SK-N-SH (cell line): ENCODE results near the gene PRKACB. TPM values are rescaled to one million over a fixed set of nuclear protein-coding genes. Genes with fewer than 3 reads are reported as not detected.

Source experiments
- CTCF ChIA-PET: fragments of 300-600, 350-600 bp; formaldehyde crosslinking; extraction: SDS; loops from one replicate; lab custom pipeline; 2021; lab: Yijun Ruan, JAX
- POLR2A ChIA-PET: fragments of 350-600 bp; sonication (Branson Sonifier 250); formaldehyde crosslinking; extraction: SDS; loops from one replicate; lab custom pipeline; 2020; ENCODE audit warnings: antibody characterized with exemption, inconsistent platforms; lab: Yijun Ruan, JAX
- DNase-seq: peaks from one replicate; pipeline ENCODE4 v3.0.0; 2012
- H2AFZ ChIP-seq: fragments of 200-600 bp; sonication (generic); 2 replicates; pipeline ENCODE4 v1.8.1; 2016; ENCODE audit warnings: antibody characterized with exemption, mild to moderate bottlenecking, low read depth
- H3F3A ChIP-seq: fragments of 200-600 bp; sonication (generic); replicated peaks from 2 replicates; pipeline ENCODE3; 2016; ENCODE audit warnings: antibody characterized with exemption, mild to moderate bottlenecking; ENCODE audit not compliant: insufficient read depth
- H3K27ac ChIP-seq, 2 experiments: fragments of 200-500 bp in 1 of 2; fragments of 200-600 bp in 1 of 2; sonication (Bioruptor generic) in 1 of 2; sonication (generic), shearing (Covaris generic) in 1 of 2; 2 replicates each; pipeline versions ENCODE4 v1.5.1 to v1.6.1; 2014 to 2016; ENCODE audit warnings: low read depth in 2 of 2, inconsistent platforms in 1 of 2, low read length in 1 of 2, mild to moderate bottlenecking in 1 of 2, mixed read lengths in 1 of 2
- H3K27me3 ChIP-seq: fragments of 200-600 bp; sonication (generic), shearing (Covaris generic); 2 replicates; pipeline ENCODE4 v1.6.1; 2016; ENCODE audit warnings: mixed run types; ENCODE audit not compliant: insufficient read depth
- H3K36me3 ChIP-seq, 2 experiments: fragments of 200-500 bp in 1 of 2; fragments of 200-600 bp in 1 of 2; sonication (Bioruptor generic) in 1 of 2; sonication (generic) in 1 of 2; replicated peaks in 1 of 2; 2 replicates each; pipeline versions ENCODE3 to v1.5.1; 2014 to 2016; ENCODE audit warnings: low read length in 1 of 2, mild to moderate bottlenecking in 1 of 2; ENCODE audit not compliant: insufficient read depth in 2 of 2, control insufficient read depth in 1 of 2
- H3K4me1 ChIP-seq, 2 experiments: fragments of 200-500 bp in 1 of 2; fragments of 200-600 bp in 1 of 2; sonication (Bioruptor generic) in 1 of 2; sonication (generic), shearing (Covaris generic) in 1 of 2; 2 replicates each; pipeline versions ENCODE4 v1.5.1 to v1.6.1; 2014 to 2016; ENCODE audit warnings: low read depth in 1 of 2, low read length in 1 of 2, mixed run types in 1 of 2; ENCODE audit not compliant: insufficient read depth in 2 of 2, control insufficient read depth in 1 of 2
- H3K4me2 ChIP-seq: fragments of 200-600 bp; sonication (generic), shearing (Covaris generic); 2 replicates; pipeline ENCODE4 v1.6.1; 2017; ENCODE audit warnings: mixed run types
- H3K4me3 ChIP-seq, 2 experiments: fragments of 200-500 bp in 1 of 2; fragments of 200-600 bp in 1 of 2; sonication (Bioruptor generic) in 1 of 2; sonication (generic), shearing (Covaris generic) in 1 of 2; 2 replicates each; pipeline versions ENCODE4 v1.5.1 to v1.8.1; 2014 to 2016; ENCODE audit warnings: low read depth in 2 of 2, inconsistent platforms in 1 of 2, low read length in 1 of 2, mild to moderate bottlenecking in 1 of 2, mixed read lengths in 1 of 2, moderate library complexity in 1 of 2
- H3K79me2 ChIP-seq: fragments of 200-600 bp; sonication (generic); 2 replicates; pipeline ENCODE4 v1.8.1; 2017; ENCODE audit warnings: mild to moderate bottlenecking; ENCODE audit not compliant: insufficient read depth
- H3K9ac ChIP-seq: fragments of 200-600 bp; sonication (generic); 2 replicates; pipeline ENCODE4 v1.6.1; 2017; ENCODE audit warnings: mixed run types
- H3K9me2 ChIP-seq: fragments of 200-600 bp; sonication (generic); 2 replicates; pipeline ENCODE4 v1.6.1; 2017; ENCODE audit warnings: mixed run types
- H3K9me3 ChIP-seq: fragments of 200-600 bp; sonication (generic); 2 replicates; pipeline ENCODE4 v1.6.1; 2017; ENCODE audit warnings: mixed run types, mild to moderate bottlenecking, moderate library complexity
- H4K20me1 ChIP-seq: fragments of 200-600 bp; sonication (generic); 2 replicates; pipeline ENCODE4 v1.6.1; 2017; ENCODE audit warnings: mild to moderate bottlenecking, mixed run types; ENCODE audit not compliant: insufficient read depth
- CHD2 ChIP-seq: fragments of 150-350 bp; IDR thresholded peaks from 2 replicates; pipeline ENCODE4 v1.6.1; 2018; ENCODE audit warnings: low read length; ENCODE audit not compliant: partially characterized antibody
- FOSL2 ChIP-seq: IDR thresholded peaks from 2 replicates; pipeline ENCODE4 v1.4.0; 2012; ENCODE audit warnings: low read depth, mild to moderate bottlenecking, moderate library complexity, borderline replicate concordance
- FOXJ3 ChIP-seq: sonication (generic); formaldehyde crosslinking; IDR thresholded peaks from 2 replicates; pipeline ENCODE4 v1.5.1; 2020; ENCODE audit warnings: mild to moderate bottlenecking, missing genetic modification reagents
- GABPA ChIP-seq: IDR thresholded peaks from 2 replicates; pipeline ENCODE4 v1.4.0; 2012; ENCODE audit warnings: low read depth, mild to moderate bottlenecking
- JUND ChIP-seq: IDR thresholded peaks from 2 replicates; pipeline ENCODE4 v1.4.0; 2012
- MEF2A ChIP-seq: IDR thresholded peaks from 2 replicates; pipeline ENCODE4 v1.4.0; 2012; ENCODE audit warnings: low read depth, borderline replicate concordance
- POLR2AphosphoS5 ChIP-seq: IDR thresholded peaks from 2 replicates; pipeline ENCODE4 v1.6.1; 2012; ENCODE audit warnings: low read depth, low read length
- RAD21 ChIP-seq: IDR thresholded peaks from 2 replicates; pipeline ENCODE4 v1.6.1; 2012; ENCODE audit warnings: mild to moderate bottlenecking, low read length
- RCOR1 ChIP-seq: fragments of 150-350 bp; IDR thresholded peaks from 2 replicates; pipeline ENCODE4 v1.6.1; 2017; ENCODE audit warnings: antibody characterized with exemption, low read length
- SIN3A ChIP-seq: IDR thresholded peaks from 2 replicates; pipeline ENCODE4 v1.6.1; 2012; ENCODE audit warnings: low read depth, mild to moderate bottlenecking, low read length, moderate library complexity, borderline replicate concordance
- SMC3 ChIP-seq: IDR thresholded peaks from 2 replicates; pipeline ENCODE4 v1.6.1; 2012; ENCODE audit warnings: low read depth, low read length, improper control_type of control experiment
- TCF12 ChIP-seq: IDR thresholded peaks from 2 replicates; pipeline ENCODE4 v1.4.0; 2012
- YY1 ChIP-seq: IDR thresholded peaks from 2 replicates; pipeline ENCODE4 v1.4.0; 2012; ENCODE audit warnings: low read depth, mild to moderate bottlenecking
- WGBS: methylation state at CpG from one replicate; pipeline ENCODE4 v1.1.6; 2017; ENCODE audit warnings: low lambda C conversion rate; 5-methylcytosine and 5-hydroxymethylcytosine counted together
- polyA plus RNA-seq, 3 experiments: library from polyadenylated mRNA; depleted of rRNA; stranded (reverse); fragments of >200 nt; gene quantifications; 2 replicates each; pipeline ENCODE4 v1.2.3, GENCODE V29; 2012
- TF ChIP-seq, protein P1 (sequence below): IDR thresholded peaks from 2 replicates; pipeline ENCODE4 v1.4.0; 2012; ENCODE audit warnings: low read depth, borderline replicate concordance
- TF ChIP-seq, protein P2 (sequence below): fragments of 150-350 bp; IDR thresholded peaks from 2 replicates; pipeline ENCODE4 v1.6.1; 2017; ENCODE audit warnings: antibody characterized with exemption, low read length, low read depth, borderline replicate concordance
- TF ChIP-seq, protein P3 (sequence below): fragments of 150-350 bp; IDR thresholded peaks from 2 replicates; pipeline ENCODE4 v1.6.1; 2016; ENCODE audit warnings: mild to moderate bottlenecking, low read depth, low read length
- TF ChIP-seq, protein P4 (sequence below): IDR thresholded peaks from 2 replicates; pipeline ENCODE4 v1.4.0; 2012; ENCODE audit warnings: low read depth, borderline replicate concordance
- TF ChIP-seq, protein P5 (sequence below): IDR thresholded peaks from 2 replicates; pipeline ENCODE4; 2012

The PRKACB gene
- polyA plus RNA-seq, 1 of the 3 experiments (the other 2 are of a cell fraction): 7.5 TPM

DNA sequence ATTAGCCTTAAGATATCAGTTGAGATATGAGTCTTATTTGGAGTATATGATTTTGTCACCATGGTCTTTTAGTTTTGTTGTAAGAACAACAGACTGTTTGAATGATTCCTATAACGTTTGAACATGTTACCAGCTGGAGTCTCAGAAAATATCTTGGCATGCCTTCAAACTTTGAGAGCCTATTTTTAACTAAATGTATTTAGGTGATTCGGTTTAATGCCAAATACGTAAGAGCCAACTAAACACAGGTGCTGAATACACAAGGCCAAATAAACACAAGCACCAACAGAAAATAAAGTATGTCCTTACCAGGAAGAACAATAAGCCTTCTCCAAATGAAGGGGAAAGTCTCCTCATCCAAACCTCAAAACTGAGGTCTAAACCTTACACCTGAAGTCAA lies 48.6 kb downstream of the PRKACB start:
- ChIA-PET POLR2A (no interaction called here), CTCF (interaction anchor here (0.6 to 2.7 kb wide), 2 partner anchors 11 to 238 kb away, joined by 5 to 12 read pairs; no protein-coding TSS in a partner anchor)
- Histone ChIP-seq H3K27me3 (no peaks in the 10 kb centered on the region), H3K27ac (no peak overlapping the region), H4K20me1 (no peaks in the 10 kb centered on the region), H3K79me2 (no peaks in the 10 kb centered on the region), H3F3A (no peaks in the 10 kb centered on the region), H3K9me3 (peaks cover 13% of the 10 kb centered on the region; the same call in 1 of the 2 replicates), H2AFZ (no peak overlapping the region), H3K4me2 (no peak overlapping the region), H3K9ac (no peak overlapping the region), H3K9me2 (no peaks in the 10 kb centered on the region), H3K4me1 (no peaks in the 10 kb centered on the region), H3K4me3 (no peak overlapping the region), H3K36me3 (peaks cover 41 to 45% of the 10 kb centered on the region in 2 experiments)
- TF ChIP-seq YY1 (no peak), TCF12 (no peak), MEF2A (no peak), RAD21 (no peak), SMC3 (no peak), SIN3A (no peak), FOSL2 (no peak), JUND (no peak), GABPA (no peak), FOXJ3 (CRISPR knock-in tag) (no peak), CHD2 (no peak), POLR2AphosphoS5 (no peak), RCOR1 (no peak)
- TF ChIP-seq, protein P1, sequence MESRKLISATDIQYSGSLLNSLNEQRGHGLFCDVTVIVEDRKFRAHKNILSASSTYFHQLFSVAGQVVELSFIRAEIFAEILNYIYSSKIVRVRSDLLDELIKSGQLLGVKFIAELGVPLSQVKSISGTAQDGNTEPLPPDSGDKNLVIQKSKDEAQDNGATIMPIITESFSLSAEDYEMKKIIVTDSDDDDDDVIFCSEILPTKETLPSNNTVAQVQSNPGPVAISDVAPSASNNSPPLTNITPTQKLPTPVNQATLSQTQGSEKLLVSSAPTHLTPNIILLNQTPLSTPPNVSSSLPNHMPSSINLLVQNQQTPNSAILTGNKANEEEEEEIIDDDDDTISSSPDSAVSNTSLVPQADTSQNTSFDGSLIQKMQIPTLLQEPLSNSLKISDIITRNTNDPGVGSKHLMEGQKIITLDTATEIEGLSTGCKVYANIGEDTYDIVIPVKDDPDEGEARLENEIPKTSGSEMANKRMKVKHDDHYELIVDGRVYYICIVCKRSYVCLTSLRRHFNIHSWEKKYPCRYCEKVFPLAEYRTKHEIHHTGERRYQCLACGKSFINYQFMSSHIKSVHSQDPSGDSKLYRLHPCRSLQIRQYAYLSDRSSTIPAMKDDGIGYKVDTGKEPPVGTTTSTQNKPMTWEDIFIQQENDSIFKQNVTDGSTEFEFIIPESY: no peak
- TF ChIP-seq, protein P2, sequence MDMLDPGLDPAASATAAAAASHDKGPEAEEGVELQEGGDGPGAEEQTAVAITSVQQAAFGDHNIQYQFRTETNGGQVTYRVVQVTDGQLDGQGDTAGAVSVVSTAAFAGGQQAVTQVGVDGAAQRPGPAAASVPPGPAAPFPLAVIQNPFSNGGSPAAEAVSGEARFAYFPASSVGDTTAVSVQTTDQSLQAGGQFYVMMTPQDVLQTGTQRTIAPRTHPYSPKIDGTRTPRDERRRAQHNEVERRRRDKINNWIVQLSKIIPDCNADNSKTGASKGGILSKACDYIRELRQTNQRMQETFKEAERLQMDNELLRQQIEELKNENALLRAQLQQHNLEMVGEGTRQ: no peak
- TF ChIP-seq, protein P3, sequence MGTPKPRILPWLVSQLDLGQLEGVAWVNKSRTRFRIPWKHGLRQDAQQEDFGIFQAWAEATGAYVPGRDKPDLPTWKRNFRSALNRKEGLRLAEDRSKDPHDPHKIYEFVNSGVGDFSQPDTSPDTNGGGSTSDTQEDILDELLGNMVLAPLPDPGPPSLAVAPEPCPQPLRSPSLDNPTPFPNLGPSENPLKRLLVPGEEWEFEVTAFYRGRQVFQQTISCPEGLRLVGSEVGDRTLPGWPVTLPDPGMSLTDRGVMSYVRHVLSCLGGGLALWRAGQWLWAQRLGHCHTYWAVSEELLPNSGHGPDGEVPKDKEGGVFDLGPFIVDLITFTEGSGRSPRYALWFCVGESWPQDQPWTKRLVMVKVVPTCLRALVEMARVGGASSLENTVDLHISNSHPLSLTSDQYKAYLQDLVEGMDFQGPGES: no peak
- TF ChIP-seq, protein P4, sequence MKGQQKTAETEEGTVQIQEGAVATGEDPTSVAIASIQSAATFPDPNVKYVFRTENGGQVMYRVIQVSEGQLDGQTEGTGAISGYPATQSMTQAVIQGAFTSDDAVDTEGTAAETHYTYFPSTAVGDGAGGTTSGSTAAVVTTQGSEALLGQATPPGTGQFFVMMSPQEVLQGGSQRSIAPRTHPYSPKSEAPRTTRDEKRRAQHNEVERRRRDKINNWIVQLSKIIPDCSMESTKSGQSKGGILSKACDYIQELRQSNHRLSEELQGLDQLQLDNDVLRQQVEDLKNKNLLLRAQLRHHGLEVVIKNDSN: no peak
- TF ChIP-seq, protein P5, sequence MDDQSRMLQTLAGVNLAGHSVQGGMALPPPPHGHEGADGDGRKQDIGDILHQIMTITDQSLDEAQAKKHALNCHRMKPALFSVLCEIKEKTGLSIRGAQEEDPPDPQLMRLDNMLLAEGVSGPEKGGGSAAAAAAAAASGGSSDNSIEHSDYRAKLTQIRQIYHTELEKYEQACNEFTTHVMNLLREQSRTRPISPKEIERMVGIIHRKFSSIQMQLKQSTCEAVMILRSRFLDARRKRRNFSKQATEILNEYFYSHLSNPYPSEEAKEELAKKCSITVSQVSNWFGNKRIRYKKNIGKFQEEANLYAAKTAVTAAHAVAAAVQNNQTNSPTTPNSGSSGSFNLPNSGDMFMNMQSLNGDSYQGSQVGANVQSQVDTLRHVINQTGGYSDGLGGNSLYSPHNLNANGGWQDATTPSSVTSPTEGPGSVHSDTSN: no peak
- 77% methylated on average over 3 of the region's 3 CpGs for WGBS
- DNase-seq: no peak
